Amniotic stem cell (primary cell): ENCODE measurements around the gene ELF4.

Source experiments
- DNase-seq: peaks from one replicate; lab custom pipeline; 2025; lab: John Stamatoyannopoulos, UW

The ELF4 gene

DNA sequence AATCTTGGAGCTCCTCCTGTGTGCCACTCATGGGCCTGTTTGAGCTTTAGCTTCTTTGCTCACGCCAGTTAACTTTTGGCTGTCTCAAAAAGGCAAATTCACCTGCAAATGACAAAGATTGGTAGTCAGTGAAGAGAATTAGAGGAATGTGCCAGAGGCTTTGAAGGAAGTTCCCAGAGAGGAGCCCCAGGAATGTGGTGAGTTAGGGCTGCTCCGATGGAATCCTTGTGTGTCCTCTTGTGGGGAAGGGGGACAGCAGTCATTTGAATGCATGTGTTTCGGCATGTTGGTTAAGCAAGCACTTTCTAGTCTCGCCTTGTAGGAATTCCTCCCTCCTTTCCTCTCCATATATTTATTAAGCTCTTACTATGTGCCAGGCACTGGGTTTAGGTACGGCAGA lies 62.9 kb downstream of the ELF4 start:
- DNase-seq: no peak

DNA sequence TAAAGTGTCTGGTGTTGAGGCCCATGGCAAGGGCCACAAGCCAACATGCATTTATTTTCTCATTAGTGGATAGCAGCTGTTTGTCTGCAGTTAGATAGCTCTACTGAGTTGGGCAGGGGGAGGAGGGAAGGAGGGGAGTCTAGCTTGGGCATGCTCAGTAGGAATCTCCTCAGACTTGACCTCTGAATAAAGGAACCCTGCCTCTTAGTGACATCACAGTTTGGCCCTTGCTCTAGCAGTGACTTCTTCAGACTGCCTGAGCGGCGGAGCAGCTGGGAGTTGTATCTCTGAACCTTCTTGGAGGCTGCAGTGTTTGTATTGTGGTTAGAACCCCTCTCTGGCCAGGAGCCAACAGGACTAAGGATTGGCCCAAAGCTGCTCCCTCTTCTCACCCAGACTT lies 70.5 kb downstream of the ELF4 start:
- no peak for DNase-seq

DNA sequence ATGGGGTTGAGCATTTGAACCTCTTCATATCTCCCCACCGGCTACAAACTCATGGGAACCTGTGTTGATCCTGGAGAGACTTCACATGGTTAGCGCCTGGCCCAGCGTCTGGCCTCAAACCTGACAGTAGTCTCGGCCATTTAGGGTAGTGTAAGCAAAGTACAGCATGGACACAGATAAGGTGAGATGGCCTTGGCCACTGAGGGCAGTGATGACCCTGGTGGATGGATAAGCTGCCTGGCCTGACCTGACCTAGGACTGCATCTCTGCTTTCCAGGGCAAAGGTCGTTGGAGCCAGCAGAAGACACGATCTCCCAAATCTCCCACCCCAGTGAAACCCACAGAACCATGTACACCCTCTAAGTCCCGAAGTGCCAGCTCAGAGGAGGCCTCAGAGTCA lies 76.1 kb downstream of the ELF4 start:
- no peak for DNase-seq

DNA sequence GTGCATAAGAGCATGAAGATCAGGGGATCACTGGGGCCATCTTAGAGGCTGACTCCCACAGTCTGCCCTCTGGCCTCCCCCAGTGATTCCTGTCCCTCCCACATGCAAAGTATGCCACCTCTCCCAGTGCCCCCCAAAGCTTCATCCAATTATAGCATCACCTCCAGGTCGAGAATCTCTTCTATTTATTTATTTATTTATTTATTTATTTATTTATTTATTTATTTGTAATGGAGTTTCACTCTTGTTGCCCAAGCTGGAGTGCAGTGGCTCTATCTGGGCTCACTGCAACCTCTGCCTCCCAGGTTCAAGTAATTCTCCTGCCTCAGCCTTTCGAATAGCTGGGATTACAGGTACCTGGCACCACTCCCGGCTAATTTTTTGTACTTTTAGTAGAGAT lies 77.7 kb downstream of the ELF4 start:
- no peak for DNase-seq

DNA sequence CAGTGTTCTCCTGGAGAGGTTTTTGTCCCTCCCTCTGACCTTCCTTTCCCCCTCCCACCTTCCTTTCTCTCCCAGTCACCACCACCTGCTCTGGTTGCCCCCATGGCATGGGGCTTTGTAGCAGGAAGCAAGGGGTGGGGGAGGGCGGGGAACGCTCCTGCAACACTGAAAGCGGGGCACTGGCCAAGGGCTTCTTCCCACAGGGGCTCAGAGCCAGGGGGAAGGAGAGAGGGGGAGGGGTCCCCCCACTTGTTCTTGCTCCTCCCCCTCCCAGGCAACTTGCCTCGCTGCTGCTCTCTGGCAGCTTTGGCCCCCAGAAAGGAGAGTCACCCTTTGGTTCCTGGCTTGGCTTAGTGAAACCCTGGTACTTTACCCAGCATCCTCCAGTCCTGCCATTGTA lies 79.5 kb downstream of the ELF4 start:
- DNase-seq: no peak

DNA sequence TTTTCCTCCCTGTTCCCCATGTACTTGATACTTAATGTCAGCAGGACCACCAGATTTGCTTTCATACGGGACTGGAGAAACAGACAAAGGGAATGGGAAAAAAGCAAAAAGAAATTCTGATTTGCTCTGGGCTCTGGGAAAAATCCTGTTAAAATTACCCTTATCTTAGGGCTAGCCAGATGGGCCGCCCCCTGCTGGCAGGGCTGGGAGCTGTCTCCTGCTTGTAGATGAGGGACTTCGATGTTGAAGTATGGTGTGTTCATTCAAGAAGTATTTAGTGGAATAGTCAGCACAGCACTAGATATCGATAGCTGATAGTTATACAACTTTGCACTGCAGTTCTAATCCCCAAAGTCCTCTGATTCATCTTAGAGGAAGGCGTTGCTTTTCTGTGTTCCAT lies 82.1 kb downstream of the ELF4 start:
- no peak for DNase-seq

DNA sequence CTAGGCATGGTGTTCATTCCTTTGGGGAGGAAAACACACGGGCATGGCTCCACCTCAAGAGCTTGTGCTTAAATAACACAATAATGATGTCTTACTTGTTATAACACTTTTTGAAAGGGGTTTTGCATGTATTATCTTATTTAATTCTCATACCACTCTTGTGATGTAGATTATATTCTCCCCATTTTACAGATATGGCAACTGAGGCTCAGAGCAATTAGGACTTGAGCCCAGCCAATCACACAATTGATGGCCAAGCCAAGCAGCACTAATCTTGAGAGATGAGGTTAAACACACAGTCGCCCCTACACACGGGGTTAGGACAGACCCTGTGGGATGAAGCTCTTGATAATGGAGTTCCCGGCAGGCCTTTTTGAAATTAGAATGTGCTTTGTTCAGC lies 82.7 kb downstream of the ELF4 start:
- no peak for DNase-seq

DNA sequence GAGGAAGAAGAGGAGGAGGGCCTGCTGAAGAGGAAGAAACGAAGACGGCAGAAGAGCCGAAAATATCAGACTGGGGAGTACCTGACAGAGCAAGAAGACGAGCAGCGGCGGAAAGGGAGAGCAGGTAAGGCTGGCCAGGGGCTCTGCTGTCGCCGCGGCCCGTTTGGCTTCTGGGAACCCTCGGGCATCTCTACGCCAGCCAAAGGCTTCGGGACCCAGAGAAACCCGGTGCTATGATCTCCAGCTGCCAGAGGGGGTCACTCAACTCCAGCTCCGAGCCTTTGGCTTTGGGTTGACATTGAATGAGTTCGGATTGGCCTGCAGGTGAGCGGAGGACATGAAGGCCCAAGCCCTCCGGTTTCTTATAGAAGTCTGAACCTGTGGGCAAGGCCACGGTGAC lies 85.0 kb downstream of the ELF4 start:
- no peak for DNase-seq

DNA sequence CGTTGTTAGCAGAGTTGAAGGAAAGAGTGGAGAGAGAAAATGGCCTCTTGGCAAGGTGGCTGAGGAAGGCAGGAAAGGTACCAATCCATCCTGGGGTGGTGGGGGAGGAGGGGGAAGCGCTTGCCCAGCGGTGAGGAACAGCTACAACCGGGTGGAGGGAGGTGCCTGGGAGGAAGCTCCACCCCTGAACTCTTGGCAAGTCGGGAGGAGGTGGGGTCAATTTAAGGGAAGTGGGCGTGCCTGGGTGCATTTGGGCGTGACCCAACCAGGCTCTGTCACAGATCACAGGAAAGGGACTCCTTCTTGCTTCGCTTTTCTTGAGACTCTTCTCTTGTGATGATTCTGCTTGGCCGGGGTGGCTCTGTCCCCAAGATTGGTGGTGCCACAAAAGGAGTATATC lies 86.2 kb downstream of the ELF4 start:
- no peak for DNase-seq

DNA sequence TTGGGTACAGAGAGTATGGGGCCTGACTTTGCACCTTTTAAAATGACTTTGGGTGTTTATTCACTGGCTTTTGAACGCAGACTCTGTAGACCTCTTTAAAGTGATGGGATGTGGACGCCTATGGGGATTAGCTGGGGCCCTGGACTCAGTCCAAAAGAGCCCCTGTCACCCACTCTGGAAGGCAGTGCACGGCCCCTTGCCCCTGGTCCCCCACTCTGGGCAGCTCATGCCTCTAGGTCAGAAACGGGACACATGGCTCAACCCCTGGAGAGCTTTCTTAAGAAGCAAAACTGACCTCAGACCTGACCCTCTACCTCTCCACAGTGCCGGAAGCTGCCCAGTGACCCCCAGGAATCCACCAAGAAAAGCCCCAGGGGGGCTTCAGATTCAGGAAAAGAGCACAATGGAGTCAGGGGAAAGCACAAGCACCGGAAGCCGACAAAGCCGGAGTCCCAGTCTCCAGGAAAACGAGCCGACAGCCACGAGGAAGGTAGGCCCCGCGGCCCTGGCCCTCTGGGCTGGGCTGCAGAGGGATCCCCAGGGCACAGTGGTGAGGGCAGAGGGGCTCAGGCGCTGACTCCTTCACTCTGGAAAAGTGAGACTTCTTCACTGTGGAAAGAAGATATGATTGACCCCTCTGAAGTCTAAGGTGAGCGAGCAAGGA lies 89.5 kb downstream of the ELF4 start:
- DNase-seq: no peak

DNA sequence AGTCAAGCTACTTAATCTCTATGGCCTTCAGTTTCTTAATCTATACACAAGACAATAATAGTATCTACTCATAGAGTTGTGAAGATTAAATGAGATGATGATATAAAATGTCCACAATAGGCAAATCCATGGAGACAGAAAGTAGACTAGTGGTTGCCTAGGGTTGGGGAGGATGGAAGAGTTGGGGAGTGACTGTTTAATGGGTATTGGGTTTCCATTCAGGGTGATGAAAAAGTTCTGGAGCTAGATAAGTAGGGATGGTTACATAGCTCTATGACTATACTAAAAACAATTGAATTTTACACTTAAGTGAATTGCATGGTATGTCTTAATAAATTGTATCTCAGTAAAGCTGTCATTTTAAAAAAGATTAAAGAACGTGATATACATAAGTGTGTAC lies 92.2 kb downstream of the ELF4 start:
- no peak for DNase-seq

DNA sequence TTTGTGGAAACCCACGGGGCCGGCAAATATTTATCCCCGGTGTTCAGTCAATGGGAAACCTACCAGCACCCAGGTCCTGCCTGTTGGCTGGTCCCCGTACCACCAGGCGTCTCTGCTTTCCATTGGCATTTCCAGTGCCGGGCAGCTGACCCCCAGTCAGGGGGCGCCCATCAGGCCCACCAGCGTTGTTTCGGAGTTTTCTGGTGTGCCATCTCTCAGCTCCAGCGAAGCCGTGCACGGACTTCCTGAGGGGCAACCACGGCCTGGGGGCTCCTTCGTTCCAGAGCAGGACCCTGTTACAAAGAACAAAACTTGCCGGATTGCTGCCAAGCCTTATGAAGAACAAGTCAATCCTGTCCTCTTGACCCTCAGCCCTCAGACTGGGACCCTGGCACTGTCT lies 95.1 kb downstream of the ELF4 start:
- DNase-seq: no peak
